SKM-1 (cell line): ENCODE measurements around the gene RASSF8.
"Not testable (repeated sequence)": the region's sequence is repeated elsewhere in the genome, so short reads cannot be mapped to it uniquely, and the experiment has no call there.

Source experiments
- DNase-seq: peaks from one replicate; lab custom pipeline; 2025; ENCODE audit not compliant: unreplicated experiment; lab: John Stamatoyannopoulos, UW

RASSF8 gene

DNA sequence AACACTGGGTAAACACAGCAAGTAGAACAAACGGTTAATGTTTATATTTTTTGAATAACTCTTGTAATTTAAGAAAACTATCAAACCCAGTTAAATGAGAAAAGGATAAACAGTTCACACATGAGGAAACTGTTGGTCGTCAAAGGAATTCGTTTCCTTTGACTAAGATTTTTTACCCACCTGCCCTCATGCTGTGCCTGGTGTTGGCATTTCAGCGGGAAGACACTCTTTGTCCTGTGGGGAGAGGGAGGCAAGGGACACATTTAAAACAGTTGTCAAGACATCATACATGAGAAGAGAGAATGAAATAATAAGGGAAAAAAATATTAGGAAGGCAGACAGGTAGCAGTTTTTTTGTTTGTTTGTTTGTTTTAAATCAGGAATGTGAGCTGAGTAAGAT is 95.9 kb downstream of the RASSF8 start:
- no peak for DNase-seq

DNA sequence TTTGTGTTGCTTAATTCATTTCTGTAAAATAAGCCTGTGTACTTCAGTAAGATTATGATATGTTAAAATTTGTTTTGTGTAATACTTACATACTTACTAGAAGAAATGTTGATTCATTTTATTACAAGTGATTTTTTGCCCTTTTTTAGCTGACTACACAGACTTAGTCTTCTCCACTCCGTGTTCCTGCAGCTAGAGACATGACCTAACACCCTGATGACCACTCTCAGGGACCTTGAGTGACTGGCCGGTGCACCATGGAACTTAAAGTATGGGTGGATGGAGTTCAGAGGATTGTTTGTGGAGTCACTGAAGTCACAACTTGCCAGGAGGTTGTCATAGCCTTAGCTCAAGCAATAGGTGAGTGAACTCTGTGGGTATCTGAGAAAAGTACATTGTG is 96.6 kb downstream of the RASSF8 start:
- DNase-seq = no peak

DNA sequence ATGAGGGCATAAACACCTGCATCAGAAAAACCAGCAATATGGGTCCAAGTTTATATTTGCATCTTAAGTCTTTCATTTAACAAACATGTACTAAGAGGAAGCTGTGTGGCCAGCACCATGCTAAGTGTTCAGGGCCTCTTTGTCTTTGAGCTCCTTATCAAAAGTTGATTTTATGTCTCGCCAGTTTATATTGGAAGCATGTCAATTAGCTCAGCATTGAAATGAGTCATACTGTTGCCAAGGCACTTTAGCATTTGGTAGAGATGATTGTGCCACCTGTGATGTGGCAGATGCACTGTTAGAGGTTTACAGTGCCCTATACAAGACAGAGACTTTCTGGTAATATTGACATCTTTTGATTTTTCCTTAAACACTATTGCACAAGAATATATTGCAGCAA is 97.9 kb downstream of the RASSF8 start:
- DNase-seq = no peak

GRCh38 chr12:26057271-26057670 is 98.8 kb downstream of the RASSF8 start:
- not testable (repeated sequence) for DNase-seq

DNA sequence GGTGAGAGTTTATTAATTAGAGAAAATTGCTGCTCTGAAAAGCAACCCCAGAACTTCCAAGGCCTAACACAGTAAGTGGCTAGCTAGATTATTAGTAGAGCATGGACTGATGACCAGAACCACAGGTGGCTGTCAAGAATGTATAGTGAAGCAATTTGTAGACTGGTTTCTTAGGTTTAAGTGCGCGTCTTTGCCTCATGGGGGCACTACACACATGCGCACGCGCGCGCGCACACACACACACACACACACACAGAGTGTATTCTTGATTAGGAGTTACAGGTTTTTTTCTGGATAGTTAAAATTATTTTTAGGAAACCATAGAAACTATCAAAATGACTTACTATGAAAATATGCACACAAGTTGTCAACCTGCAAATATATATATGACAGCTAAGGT is 99.8 kb downstream of the RASSF8 start:
- no peak for DNase-seq

DNA sequence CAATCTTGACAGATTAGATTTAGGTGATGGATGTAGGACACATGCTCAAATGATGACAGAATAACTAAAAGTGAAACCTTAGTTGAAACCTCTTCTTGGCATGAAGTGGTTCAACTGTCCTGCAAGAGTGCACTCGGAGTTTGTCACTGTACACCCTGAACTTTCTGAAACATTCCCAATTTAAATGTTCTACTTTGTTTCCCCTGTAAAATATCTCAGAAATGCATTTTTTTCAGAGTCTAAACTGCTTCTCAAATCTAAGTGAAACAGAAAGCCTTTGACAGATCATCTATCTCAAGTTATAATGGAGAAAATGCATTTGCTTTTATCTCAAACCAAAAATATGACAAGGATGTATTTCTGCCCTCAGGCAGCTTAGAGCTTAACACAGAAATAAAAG is 100.3 kb downstream of the RASSF8 start:
- DNase-seq = no peak

GRCh38 chr12:26062006-26062405 is 103.5 kb downstream of the RASSF8 start:
- DNase-seq = no peak

- DNase-seq = no peak
Observed at GRCh38 chr12:26062566-26062965, 104.1 kb downstream of the RASSF8 start.

DNA sequence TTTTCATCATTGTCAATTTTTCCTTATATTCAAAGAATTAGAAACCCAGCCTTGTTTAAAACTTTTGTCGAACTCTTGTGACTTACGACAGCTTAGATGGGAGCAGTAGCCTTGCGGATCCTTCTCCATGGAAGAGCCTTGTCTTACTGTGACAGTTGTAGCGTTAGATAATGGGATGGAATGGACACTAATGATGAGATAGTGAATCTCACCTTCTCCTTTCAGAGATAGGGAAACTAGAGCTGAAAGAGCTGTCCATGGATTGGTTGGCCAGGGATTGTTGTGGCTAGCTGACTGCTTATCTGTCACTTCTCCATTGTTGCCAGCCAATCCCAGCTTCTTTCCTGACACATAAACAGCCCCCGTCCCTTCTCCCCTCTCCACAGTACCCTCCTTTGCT is 107.0 kb downstream of the RASSF8 start:
- no peak for DNase-seq

- no peak for DNase-seq
Observed at GRCh38 chr12:26068503-26068902, 110.0 kb downstream of the RASSF8 start.

DNA sequence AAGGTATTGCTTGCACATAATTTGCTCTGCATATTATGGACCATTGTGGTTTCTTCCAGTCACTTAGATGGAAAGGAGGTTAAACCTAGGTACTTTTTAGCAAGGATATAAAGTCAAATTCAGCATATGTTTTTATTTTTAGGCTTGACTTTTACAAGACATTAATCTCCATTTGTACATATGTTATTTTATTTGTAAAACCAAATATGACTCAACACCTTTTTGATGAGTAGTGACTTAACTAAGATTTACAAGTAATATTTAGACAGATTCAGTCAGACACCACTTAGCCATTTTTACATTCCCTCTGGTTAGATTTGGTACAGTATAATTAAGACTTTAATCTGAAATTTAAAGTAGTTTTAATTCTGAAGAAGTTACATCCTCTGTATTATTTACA is 111.3 kb downstream of the RASSF8 start:
- no peak for DNase-seq

- no peak for DNase-seq
Observed at GRCh38 chr12:26077915-26078702, 119.6 kb downstream of the RASSF8 start.

GRCh38 chr12:26080911-26081310 is 122.4 kb downstream of the RASSF8 start:
- peak; percentile 11 for DNase-seq

DNA sequence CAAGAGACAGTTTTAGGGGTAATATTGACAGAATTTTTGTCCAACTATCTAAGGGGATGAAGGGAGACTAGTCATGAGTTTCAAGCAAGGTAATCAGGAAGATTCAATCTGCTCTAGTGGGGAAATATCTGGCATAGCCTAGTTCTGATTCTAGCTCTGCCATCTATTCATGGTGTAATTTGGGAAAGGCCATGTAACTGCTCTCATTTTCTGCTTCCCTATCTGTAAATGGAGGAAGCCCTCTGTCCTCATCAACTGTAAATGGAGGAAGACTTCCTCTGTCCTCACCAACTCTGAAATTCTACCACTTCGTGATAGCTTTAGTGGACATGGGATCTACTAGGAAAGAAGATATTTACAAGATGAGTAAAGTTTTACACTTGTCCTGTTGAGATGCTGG is 128.5 kb downstream of the RASSF8 start:
- no peak for DNase-seq

- DNase-seq = no peak
Observed at GRCh38 chr12:26088998-26089397, 130.5 kb downstream of the RASSF8 start.

DNA sequence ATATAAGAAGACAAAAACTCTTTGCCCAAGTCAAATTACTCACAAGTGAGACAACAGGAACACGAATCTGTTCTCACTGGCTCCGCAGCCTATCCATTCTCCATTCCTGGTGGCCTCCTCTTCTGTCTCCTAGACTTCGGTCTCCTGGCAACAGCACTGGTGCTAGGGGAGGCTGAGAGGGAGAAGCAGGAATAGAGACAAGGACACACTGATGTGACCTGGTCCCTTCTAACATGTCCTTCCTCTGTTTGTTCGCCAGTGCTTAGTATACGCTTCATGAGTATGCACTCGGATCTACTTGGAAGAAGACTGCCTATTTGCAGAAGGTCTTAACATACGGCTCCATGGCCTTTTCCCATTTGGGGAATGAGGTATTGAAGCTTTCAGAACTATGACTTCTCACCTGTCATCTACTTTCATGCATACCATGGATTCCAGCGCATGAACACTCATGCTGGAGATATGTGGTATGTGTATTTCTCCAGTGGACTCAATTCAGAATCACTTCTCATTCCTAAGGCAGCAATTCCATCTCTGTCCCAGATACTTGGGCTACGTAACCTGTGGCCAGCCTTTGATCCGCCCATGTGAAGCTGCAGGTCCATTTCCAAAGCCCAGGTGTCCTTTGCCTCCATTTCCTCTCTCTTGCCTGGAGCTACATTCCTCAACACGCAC is 132.5 kb downstream of the RASSF8 start:
- DNase-seq = no peak

- DNase-seq = no peak
Observed at GRCh38 chr12:26091822-26092221, 133.3 kb downstream of the RASSF8 start.

DNA sequence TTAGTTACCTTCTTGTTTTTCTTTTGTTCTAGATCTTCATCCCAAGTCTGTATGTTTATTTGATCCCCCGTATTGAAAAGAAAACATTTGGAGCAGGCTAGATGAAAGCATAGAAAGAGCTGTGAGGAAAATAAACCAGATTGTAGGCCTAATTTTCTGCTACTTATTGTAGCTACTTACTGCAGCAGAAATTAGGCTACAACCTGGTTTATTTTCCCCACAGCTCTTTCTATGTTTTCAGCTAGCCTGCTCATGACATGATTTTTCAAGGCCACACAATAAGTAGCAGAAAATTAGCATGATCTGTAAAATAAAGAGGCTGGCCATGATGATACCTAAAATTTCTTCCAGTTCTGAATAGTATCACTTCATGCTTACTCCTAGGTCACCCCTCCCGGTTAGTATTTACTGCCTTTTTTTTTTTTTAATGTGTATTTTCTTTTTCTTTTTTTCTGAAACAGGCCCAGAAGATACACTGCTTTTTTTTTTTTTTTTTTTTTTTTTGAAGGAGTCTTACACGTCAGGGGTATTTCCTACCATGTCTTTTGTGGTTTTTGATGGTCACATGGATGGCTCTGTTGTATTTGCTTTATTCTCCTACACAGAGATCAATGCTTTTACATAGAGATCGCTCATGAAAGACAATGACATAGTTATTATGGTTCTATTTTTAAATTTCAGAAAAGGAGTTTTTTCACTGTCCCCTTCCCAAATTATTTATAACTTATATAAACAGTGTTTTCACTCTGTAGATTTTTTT is 134.0 kb downstream of the RASSF8 start:
- no peak for DNase-seq

DNA sequence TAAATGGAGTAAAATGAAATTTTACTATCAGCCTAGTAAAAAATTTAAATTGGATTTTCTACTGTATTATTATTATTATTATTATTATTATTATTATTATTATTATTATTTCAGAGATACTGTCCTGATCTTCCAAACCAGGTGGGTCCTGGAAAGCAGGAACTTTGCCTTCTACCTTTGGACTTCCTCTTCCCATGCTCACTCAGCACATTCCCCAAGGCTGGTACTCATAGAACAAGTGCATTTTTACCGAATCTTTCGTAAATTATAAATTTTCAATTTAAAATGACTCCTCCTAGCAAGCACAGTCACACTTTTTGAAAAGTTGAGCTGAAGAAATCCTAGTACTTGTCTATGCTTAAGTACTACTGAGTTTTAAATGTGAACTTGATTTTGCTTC is 136.7 kb downstream of the RASSF8 start:
- DNase-seq = no peak

DNA sequence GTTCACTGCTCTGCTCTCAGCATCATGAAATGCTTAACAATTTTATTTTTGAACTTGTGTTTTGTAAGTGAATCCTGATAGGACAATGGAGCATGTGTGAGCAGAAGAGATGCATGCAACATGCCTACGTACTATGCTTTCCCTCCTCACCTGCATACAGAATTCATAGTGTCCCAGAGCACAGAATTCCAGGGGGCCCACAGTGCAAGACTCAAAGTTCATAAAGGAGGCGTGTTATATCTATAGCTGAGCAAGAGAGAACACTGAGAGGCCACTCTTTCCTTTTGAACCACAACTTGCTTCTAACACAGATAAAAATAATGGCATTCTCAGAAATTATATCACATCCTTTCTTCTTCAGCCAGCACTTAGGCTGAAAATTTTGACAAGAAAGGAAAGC is 137.6 kb downstream of the RASSF8 start:
- DNase-seq = no peak

DNA sequence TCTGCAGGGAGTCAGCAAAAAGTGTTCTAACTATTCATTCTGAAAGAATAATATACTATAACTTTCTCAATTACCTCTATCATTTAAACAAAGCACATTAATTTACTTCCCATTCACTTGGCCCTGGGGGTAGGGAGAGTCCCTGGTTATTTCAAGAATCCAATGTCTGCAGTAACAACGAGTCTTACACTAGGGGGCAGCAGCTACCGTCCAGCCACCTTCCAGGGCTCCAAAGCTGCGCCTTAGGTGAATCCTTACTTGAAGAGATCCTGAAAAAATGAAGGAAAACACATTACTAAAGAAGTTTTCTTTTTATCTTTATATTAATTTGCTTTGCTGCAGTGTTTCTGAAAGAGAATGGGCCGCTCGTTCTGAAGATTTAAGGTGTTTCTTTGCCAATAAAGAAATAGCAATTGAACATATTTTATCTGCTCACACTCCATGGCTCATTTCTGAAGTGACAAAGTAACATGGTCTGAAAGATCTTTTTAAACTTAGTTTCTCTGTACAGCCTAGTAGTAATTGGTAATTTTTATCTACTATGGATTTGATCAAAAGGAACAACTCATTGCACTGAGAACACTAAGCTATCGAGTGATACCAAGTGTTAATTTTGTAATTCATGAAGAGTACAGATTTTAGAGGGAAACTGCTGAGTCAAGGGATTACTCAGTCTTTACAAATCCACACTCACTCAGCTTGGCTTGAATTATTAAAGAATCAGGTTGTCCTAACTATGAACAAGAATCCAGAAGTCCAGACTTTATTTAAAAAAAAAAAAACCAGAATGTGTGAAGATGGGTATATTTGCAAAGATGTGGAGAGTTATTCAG is 138.8 kb downstream of the RASSF8 start:
- peak; percentile 2 for DNase-seq
